Lower lobe of right lung (tissue), 2 donors: ENCODE results near the gene MCU. TPM values are rescaled to one million over a fixed set of nuclear protein-coding genes. Genes with fewer than 3 reads are reported as not detected.

ENCODE experiments used
- ATAC-seq, 2 donors: fragments of 200-7000 bp; cut with Tn5 transposase; one replicate each; pipeline ENCODE4 v1.9.1; 2020 to 2022; ENCODE audit warnings: mild to moderate bottlenecking in 2 of 2, moderate library complexity in 2 of 2
- DNase-seq: peaks from one replicate; pipeline ENCODE4 v3.0.0-alpha.2; 2020
- H3K27ac ChIP-seq: fragments of 200-600 bp; one replicate; pipeline ENCODE4 v1.8.0; 2022
- H3K27me3 ChIP-seq: fragments of 200-600 bp; one replicate; pipeline ENCODE4 v1.8.0; 2022; ENCODE audit warnings: low read depth
- H3K36me3 ChIP-seq: fragments of 200-600 bp; one replicate; pipeline ENCODE4 v1.8.0; 2022; ENCODE audit warnings: mild to moderate bottlenecking
- H3K4me1 ChIP-seq: fragments of 200-600 bp; one replicate; pipeline ENCODE4 v1.8.0; 2022
- H3K4me3 ChIP-seq: fragments of 200-600 bp; one replicate; pipeline ENCODE4 v1.8.0; 2022; ENCODE audit warnings: mild to moderate bottlenecking
- H3K9me3 ChIP-seq: fragments of 200-600 bp; one replicate; pipeline ENCODE4 v1.8.0; 2022
- CTCF ChIP-seq: fragments of 200-600 bp; IDR thresholded peaks from one replicate; pipeline ENCODE4 v1.8.0; 2022; ENCODE audit warnings: antibody characterized with exemption, mild to moderate bottlenecking
- intact Hi-C: fragments of 100-400 bp; cut with DNase I; formaldehyde crosslinking; loops from one replicate; pipeline ENCODE4 v1.11.0; 2022
- total RNA-seq: library from RNA; stranded (reverse); fragmentation: NEBNext Ultra II Directional; extraction: Animal tissue kit (Norgen Biotek cat#: 25700); gene quantifications from one replicate; pipeline ENCODE4 v1.2.1, GENCODE V29; 2021
- donor health status: DM: no; HTN: yes; CAD: no; lungs with severe emphysema.

The MCU gene
- total RNA-seq, 1 donor from 2014 or later = 24.2 TPM

DNA sequence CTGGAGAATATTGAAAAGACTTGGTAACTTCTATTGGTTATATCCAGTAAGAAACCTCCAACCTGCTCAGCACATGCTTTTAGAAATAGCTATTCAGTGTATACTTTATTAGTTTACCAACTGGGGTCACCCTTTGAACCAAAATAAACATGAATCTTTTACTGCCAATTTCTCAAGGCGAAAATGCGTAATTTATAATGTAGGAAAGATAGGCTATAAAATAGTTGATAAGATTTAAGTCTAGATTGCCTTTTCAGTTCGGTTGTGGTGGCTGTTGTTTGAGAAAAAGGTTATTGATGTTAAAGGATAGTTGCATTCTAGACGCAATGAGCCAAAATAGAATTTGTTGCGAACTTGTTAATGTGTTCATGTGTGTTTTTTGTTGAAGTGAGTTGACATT lies 119.0 kb downstream of the MCU start:
- no peak for TF ChIP-seq CTCF
- peaks cover 7% of the 10 kb centered on the region for H3K4me1 ChIP-seq
- H3K4me3 ChIP-seq = no peak overlapping the region
- no peaks in the 10 kb centered on the region for H3K36me3 ChIP-seq
- intact Hi-C loops = no loop called here
- no peak overlapping the region for H3K27ac ChIP-seq
- no peaks in the 10 kb centered on the region for H3K9me3 ChIP-seq
- DNase-seq (no peak), ATAC-seq (no peak)
- H3K27me3 ChIP-seq = no peaks in the 10 kb centered on the region

DNA sequence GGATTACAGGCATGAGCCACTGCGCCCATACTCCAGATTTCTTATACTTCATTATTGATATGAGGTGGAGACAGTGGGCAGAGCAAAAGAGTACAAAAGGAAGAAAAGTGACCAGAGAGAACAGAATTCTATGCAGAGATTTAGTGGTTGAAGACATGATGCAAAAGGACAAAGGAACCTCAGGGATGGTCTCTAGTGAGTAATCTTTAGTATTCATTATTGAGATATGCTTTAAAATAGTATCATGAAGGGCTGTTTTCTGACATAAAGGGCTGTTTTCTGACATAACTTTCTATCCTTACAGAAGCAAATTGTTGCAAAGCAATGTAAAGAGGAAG lies 120.4 kb downstream of the MCU start:
- DNase-seq (no peak), ATAC-seq (no peak)
- Histone ChIP-seq H3K27me3 (no peaks in the 10 kb centered on the region), H3K36me3 (no peaks in the 10 kb centered on the region), H3K4me1 (peaks cover 7% of the 10 kb centered on the region), H3K4me3 (no peak overlapping the region), H3K27ac (no peak overlapping the region), H3K9me3 (no peaks in the 10 kb centered on the region)
- intact Hi-C loops = no loop called here
- no peak for TF ChIP-seq CTCF

DNA sequence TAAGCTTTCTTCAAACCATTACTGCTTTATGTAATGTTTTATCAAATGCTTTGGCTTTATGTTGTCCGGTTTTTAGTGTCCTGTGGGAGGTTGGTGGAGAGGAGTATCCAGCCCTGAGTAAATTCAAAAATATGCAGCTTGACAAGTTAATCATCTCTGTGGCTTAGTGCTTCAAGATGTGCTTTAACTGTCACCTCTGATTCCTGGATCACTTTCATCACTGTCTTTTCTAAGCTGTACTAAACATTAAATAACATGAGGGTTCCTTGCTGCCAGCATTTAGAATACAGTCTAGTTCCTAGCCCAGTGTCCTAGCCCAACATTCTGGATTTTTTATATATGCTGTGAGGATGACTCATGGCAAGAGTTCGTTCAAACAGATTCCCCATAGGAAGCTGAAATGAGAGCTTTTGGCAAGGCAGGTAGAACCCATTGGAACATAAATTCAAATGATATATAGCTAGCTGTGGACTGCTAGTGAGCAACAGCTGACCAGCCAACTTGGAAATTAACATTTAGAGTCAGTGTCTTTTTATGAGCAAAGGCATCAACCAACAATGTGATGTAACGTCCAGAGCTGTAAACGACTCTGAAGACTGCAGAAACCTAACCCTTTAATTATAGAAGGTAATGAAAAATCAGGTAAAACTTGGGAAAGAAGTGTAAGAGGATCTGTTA lies 120.9 kb downstream of the MCU start:
- no peak overlapping the region for H3K4me3 ChIP-seq
- H3K36me3 ChIP-seq = no peaks in the 10 kb centered on the region
- H3K9me3 ChIP-seq = no peaks in the 10 kb centered on the region
- DNase-seq (no peak), ATAC-seq (no peak)
- no peak for TF ChIP-seq CTCF
- peaks cover 7% of the 10 kb centered on the region for H3K4me1 ChIP-seq
- no peak overlapping the region for H3K27ac ChIP-seq
- no peaks in the 10 kb centered on the region for H3K27me3 ChIP-seq
- intact Hi-C loops = no loop called here

DNA sequence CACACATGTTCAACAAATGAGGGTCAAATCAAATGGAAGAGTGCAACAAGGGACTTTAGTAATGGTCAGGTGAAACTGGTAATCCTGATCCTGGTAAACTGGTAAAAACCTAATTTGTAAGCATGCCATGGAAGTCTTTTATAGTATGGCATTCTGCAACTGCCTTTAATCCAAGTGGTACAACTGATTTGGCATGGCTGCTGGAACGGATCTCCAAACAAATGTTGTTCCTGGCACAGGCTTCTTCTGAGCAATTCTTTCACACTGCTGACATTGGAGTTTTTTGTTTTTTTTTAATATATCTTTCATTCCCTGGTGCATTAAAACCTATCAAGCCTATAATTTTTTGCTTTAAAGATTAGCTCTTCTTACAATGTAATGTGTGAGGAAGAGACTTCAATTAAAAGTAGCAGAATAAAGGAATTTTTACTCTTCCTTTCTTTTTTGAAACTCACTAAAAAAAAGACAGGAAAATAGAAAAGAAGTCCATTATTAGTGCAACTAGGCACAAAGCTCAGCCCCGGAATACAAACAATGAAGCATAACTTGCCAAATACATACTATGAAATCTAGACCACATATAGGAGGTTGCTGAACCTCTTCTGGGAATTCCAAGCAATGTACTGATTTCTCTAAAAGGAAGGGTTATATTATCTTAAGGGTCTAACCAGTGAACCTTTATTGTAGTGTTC lies 122.3 kb downstream of the MCU start:
- no peaks in the 10 kb centered on the region for H3K9me3 ChIP-seq
- DNase-seq (no peak), ATAC-seq (no peak)
- intact Hi-C loops = no loop called here
- H3K36me3 ChIP-seq = no peaks in the 10 kb centered on the region
- H3K4me1 ChIP-seq = peaks cover 7% of the 10 kb centered on the region
- H3K27ac ChIP-seq = no peak overlapping the region
- no peak for TF ChIP-seq CTCF
- H3K4me3 ChIP-seq = no peak overlapping the region
- no peaks in the 10 kb centered on the region for H3K27me3 ChIP-seq

GRCh38 chr10:72816565-72816964 lies 124.6 kb downstream of the MCU start:
- DNase-seq = no peak
- TF ChIP-seq CTCF = no peak
- intact Hi-C loops = no loop called here

More at GRCh38 chr10:72816565-72816964, 124.6 kb downstream of the MCU start:
- peaks cover 7% of the 10 kb centered on the region for H3K4me1 ChIP-seq
- no peak overlapping the region for H3K4me3 ChIP-seq
- no peaks in the 10 kb centered on the region for H3K27me3 ChIP-seq
- no peaks in the 10 kb centered on the region for H3K36me3 ChIP-seq
- ATAC-seq = peak in 1 of 2 donors; percentile 18
- H3K9me3 ChIP-seq = no peaks in the 10 kb centered on the region
- H3K27ac ChIP-seq = no peak overlapping the region
